ENCODE results near the gene ARHGAP9. TPM values are rescaled to one million over a fixed set of nuclear protein-coding genes. Genes with fewer than 3 reads are reported as not detected.
"Not testable (repeated sequence)": the region's sequence is repeated elsewhere in the genome, so short reads cannot be mapped to it uniquely, and the experiment has no call there.

ARHGAP9 gene
- total and polyA plus RNA-seq, 2 donors from 2014 or later = 3.8 to 18.1 TPM

DNA sequence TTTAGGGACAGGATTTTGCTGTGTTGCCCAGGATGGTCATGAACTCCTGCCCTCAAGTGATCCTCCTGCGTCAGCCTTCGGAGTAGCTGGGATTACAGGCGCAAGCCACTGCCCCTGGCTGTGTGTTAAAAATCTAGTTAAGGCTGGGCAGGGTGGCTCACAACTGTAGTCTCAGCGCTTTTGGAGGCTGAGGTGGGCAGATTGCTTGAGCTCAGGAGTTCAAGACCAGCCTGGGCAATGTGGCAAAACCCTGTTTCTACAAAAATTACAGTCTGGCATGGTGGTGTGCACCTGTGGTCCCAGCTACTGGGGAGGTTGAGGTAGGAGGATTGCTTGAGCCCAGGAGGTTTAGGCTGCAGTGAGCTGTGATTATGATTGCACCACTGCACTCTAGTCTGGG lies 31.5 kb upstream of the ARHGAP9 start:
- peaks cover 17 to 43% (median 32%) of the 10 kb centered on the region in 3 donors for H3K36me3 ChIP-seq (ENCODE audit: control insufficient read depth in 2 of 3, insufficient read depth in 3 of 3, low read length in 3 of 3)
- intact Hi-C loops (cut with DNase I) = no loop called here
- no peak for TF ChIP-seq CTCF (IDR thresholded peaks at IDR 0.05; ENCODE audit: borderline replicate concordance, extremely low read depth, insufficient read depth)
- no peaks in the 10 kb centered on the region for H3K4me1 ChIP-seq (ENCODE audit: control insufficient read depth in 2 of 3, insufficient read depth in 2 of 3, low read depth in 1 of 3, low read length in 3 of 3)
- DNase-seq = no peak
- no peaks in the 10 kb centered on the region for H3K9me3 ChIP-seq (ENCODE audit: control insufficient read depth in 2 of 3, insufficient read depth in 1 of 3, low read length in 3 of 3)
- no peaks in the 10 kb centered on the region for H3K27me3 ChIP-seq (ENCODE audit: control insufficient read depth, insufficient read depth, low read length)
- FAIRE-seq = no peak
- H3K9ac ChIP-seq (ENCODE audit: low read length in 3 of 3) = no peak overlapping the region
- no peak overlapping the region for H3K27ac ChIP-seq (ENCODE audit: low read depth in 2 of 2, low read length in 2 of 2)
- no peak overlapping the region for H3K4me3 ChIP-seq (ENCODE audit: low read length in 3 of 3)

- not testable (repeated sequence) for FAIRE-seq, DNase-seq
- peaks cover 10 to 34% (median 16%) of the 10 kb centered on the region in 3 donors for H3K36me3 ChIP-seq (ENCODE audit: control insufficient read depth in 2 of 3, insufficient read depth in 3 of 3, low read length in 3 of 3)
Measured at GRCh38 chr12:57507796-57508195, 28.1 kb upstream of the ARHGAP9 start.

DNA sequence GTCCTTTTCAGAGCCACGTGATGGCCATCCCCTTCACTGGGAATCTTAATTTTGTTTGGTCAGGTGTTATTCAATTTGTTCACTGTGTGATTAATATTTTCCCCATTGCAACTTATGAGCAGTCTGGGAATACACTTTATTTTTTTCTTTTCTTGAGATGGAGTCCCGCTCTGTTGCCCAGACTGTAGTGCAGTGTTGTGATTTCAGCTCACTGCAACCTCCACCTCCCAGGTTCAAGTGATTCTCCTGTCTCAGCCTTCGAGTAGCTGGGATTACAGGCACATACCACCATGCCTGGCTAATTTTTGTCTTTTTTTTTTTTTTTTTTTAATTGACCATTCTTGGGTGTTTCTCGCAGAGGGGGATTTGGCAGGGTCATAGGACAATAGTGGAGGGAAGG lies 26.9 kb upstream of the ARHGAP9 start:
- H3K9me3 ChIP-seq (ENCODE audit: control insufficient read depth in 2 of 3, insufficient read depth in 1 of 3, low read length in 3 of 3); H3K4me1 ChIP-seq (ENCODE audit: control insufficient read depth in 2 of 3, insufficient read depth in 2 of 3, low read depth in 1 of 3, low read length in 3 of 3); DNase-seq; H3K9ac ChIP-seq (ENCODE audit: low read length in 3 of 3); H3K27me3 ChIP-seq (ENCODE audit: control insufficient read depth, insufficient read depth, low read length); H3K27ac ChIP-seq (ENCODE audit: low read depth in 2 of 2, low read length in 2 of 2); intact Hi-C loops (cut with DNase I); FAIRE-seq; H3K4me3 ChIP-seq (ENCODE audit: low read length in 3 of 3): not testable (repeated sequence)
- H3K36me3 ChIP-seq (ENCODE audit: control insufficient read depth in 2 of 3, insufficient read depth in 3 of 3, low read length in 3 of 3) = peaks cover 6 to 27% (median 9%) of the 10 kb centered on the region in 3 donors

More at GRCh38 chr12:57507796-57508195, 28.1 kb upstream of the ARHGAP9 start:
- H3K9me3 ChIP-seq (ENCODE audit: control insufficient read depth in 2 of 3, insufficient read depth in 1 of 3, low read length in 3 of 3); H3K4me3 ChIP-seq (ENCODE audit: low read length in 3 of 3); H3K4me1 ChIP-seq (ENCODE audit: control insufficient read depth in 2 of 3, insufficient read depth in 2 of 3, low read depth in 1 of 3, low read length in 3 of 3); intact Hi-C loops (cut with DNase I); H3K27ac ChIP-seq (ENCODE audit: low read depth in 2 of 2, low read length in 2 of 2); H3K9ac ChIP-seq (ENCODE audit: low read length in 3 of 3); H3K27me3 ChIP-seq (ENCODE audit: control insufficient read depth, insufficient read depth, low read length): not testable (repeated sequence)

- H3K36me3 ChIP-seq (ENCODE audit: control insufficient read depth in 2 of 3, insufficient read depth in 3 of 3, low read length in 3 of 3) = peaks cover 9 to 55% (median 27%) of the 10 kb centered on the region in 3 donors
- H3K27me3 ChIP-seq (ENCODE audit: control insufficient read depth, insufficient read depth, low read length); H3K27ac ChIP-seq (ENCODE audit: low read depth in 2 of 2, low read length in 2 of 2); H3K9ac ChIP-seq (ENCODE audit: low read length in 3 of 3); H3K4me1 ChIP-seq (ENCODE audit: control insufficient read depth in 2 of 3, insufficient read depth in 2 of 3, low read depth in 1 of 3, low read length in 3 of 3); intact Hi-C loops (cut with DNase I); DNase-seq; FAIRE-seq; H3K4me3 ChIP-seq (ENCODE audit: low read length in 3 of 3); H3K9me3 ChIP-seq (ENCODE audit: control insufficient read depth in 2 of 3, insufficient read depth in 1 of 3, low read length in 3 of 3): not testable (repeated sequence)
Measured at GRCh38 chr12:57502311-57502969, 22.8 kb upstream of the ARHGAP9 start.

- H3K9me3 ChIP-seq (ENCODE audit: control insufficient read depth in 2 of 3, insufficient read depth in 1 of 3, low read length in 3 of 3) = no peaks in the 10 kb centered on the region
- TF ChIP-seq CTCF (IDR thresholded peaks at IDR 0.05; ENCODE audit: borderline replicate concordance, extremely low read depth, insufficient read depth) = no peak
- intact Hi-C loops (cut with DNase I) = no loop called here
- DNase-seq (no peak), FAIRE-seq (no peak)
- no peak overlapping the region for H3K27ac ChIP-seq (ENCODE audit: low read depth in 2 of 2, low read length in 2 of 2)
- H3K4me3 ChIP-seq (ENCODE audit: low read length in 3 of 3) = no peak overlapping the region
- H3K27me3 ChIP-seq (ENCODE audit: control insufficient read depth, insufficient read depth, low read length) = no peaks in the 10 kb centered on the region
- peaks cover 4 to 47% (median 26%) of the 10 kb centered on the region in 3 donors for H3K36me3 ChIP-seq (ENCODE audit: control insufficient read depth in 2 of 3, insufficient read depth in 3 of 3, low read length in 3 of 3)
- no peak overlapping the region for H3K9ac ChIP-seq (ENCODE audit: low read length in 3 of 3)
- H3K4me1 ChIP-seq (ENCODE audit: control insufficient read depth in 2 of 3, insufficient read depth in 2 of 3, low read depth in 1 of 3, low read length in 3 of 3) = no peaks in the 10 kb centered on the region
Measured at GRCh38 chr12:57500213-57500612, 20.5 kb upstream of the ARHGAP9 start.
